ENCODE data around the gene RAB39A. TPM values are rescaled to one million over a fixed set of nuclear protein-coding genes. Genes with fewer than 3 reads are reported as not detected.
A peak's percentile ranks its signal among the peaks of the same experiment; 100 is the strongest.

Gene RAB39A
- total and polyA plus RNA-seq, 9 of the 15 experiments (the other 6 are each of a cell fraction or from before 2014, with no cell fraction given), result not detected

DNA sequence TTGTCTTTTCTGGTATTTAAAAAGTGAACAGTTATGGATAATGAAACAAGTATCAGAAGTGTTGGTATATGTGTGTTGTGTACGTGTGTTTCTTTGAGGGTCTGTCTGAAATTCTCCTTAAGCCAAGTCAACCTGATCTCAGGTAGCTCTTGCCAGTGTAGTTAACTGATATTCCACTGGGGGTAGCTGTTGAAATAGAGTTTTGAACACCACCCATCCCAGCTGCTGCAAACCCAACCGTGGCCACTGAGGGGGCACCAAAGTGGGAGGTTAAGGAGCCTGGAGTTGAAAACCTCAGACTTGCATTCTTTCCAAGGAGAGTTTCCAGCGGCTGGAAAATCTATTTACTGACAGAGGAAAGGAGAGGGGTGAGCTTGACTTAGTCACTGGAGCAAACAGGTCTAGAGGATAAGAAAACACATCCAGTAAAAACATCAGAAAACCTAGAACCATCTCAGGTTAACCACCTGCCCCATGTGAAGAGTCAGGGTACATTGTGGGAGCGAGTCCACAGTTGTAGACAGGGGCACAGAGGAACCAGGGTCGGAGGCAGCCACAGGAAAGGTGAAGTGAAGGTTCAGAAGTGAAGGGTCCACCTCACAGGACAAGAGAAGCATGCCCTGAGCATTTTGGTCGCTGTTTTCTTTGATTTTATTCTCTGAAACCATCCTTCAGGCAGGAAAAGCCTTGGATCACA, 71.7 kb downstream of the RAB39A start (continued):
- TF ChIP-seq PRMT5 (CRISPR knock-in tag; IDR thresholded peaks at IDR 0.05) (no peak), RAD21 (CRISPR knock-in tag; conservative IDR thresholded peaks at IDR 0.05 in 1 of 2, IDR thresholded peaks at IDR 0.05 in 1 of 2) (peak; percentile 60 to 81), BHLHE40 (IDR thresholded peaks at IDR 0.05; ENCODE audit: low read length) (no peak), HDAC2 (IDR thresholded peaks at IDR 0.05) (no peak), ZNF41 (CRISPR knock-in tag; conservative IDR thresholded peaks at IDR 0.05) (no peak), KDM2B (CRISPR knock-in tag; IDR thresholded peaks at IDR 0.05) (no peak), HNRNPL (IDR thresholded peaks at IDR 0.05; ENCODE audit: low read depth, low read length) (no peak), RBM22 (IDR thresholded peaks at IDR 0.05; ENCODE audit: low read depth, low read length, poor library complexity, severe bottlenecking) (no peak), ZSCAN32 (CRISPR knock-in tag; IDR thresholded peaks at IDR 0.05) (no peak), SMAD3 (CRISPR knock-in tag; conservative IDR thresholded peaks at IDR 0.05) (no peak), STAG1 (CRISPR knock-in tag; IDR thresholded peaks at IDR 0.05; ENCODE audit: borderline replicate concordance) (peak; percentile 30; the same call in 1 of the 2 replicates), ZNF507 (tag; conservative IDR thresholded peaks at IDR 0.05) (no peak), CC2D1A (IDR thresholded peaks at IDR 0.05) (peak; percentile 38; the same call in 1 of the 2 replicates), EP300 (IDR thresholded peaks at IDR 0.05; ENCODE audit: low read length) (no peak), CHD2 (IDR thresholded peaks at IDR 0.05; ENCODE audit: low read depth, low read length) (no peak), CBX2 (IDR thresholded peaks at IDR 0.05; ENCODE audit: insufficient read depth, low read length, poor library complexity, severe bottlenecking) (no peak), TSHZ1 (CRISPR knock-in tag; IDR thresholded peaks at IDR 0.05) (no peak), NFE2 (IDR thresholded peaks at IDR 0.05; ENCODE audit: low read depth) (no peak), HEY1 (CRISPR knock-in tag; IDR thresholded peaks at IDR 0.05; ENCODE audit: borderline replicate concordance) (no peak), KDM1A (IDR thresholded peaks at IDR 0.05) (no peak), KLF16 (IDR thresholded peaks at IDR 0.05) (0 out of 2 replicates have a peak, but pooled peaks have one; percentile 37)
- TF ChIP-seq, protein P1, sequence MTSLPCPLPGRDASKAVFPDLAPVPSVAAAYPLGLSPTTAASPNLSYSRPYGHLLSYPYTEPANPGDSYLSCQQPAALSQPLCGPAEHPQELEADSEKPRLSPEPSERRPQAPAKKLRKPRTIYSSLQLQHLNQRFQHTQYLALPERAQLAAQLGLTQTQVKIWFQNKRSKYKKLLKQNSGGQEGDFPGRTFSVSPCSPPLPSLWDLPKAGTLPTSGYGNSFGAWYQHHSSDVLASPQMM (CRISPR knock-in tag; IDR thresholded peaks at IDR 0.05), result no peak
- TF ChIP-seq, protein P2, sequence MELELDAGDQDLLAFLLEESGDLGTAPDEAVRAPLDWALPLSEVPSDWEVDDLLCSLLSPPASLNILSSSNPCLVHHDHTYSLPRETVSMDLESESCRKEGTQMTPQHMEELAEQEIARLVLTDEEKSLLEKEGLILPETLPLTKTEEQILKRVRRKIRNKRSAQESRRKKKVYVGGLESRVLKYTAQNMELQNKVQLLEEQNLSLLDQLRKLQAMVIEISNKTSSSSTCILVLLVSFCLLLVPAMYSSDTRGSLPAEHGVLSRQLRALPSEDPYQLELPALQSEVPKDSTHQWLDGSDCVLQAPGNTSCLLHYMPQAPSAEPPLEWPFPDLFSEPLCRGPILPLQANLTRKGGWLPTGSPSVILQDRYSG (tag; conservative IDR thresholded peaks at IDR 0.05; ENCODE audit: low read depth), result no peak
- TF ChIP-seq, protein P3, sequence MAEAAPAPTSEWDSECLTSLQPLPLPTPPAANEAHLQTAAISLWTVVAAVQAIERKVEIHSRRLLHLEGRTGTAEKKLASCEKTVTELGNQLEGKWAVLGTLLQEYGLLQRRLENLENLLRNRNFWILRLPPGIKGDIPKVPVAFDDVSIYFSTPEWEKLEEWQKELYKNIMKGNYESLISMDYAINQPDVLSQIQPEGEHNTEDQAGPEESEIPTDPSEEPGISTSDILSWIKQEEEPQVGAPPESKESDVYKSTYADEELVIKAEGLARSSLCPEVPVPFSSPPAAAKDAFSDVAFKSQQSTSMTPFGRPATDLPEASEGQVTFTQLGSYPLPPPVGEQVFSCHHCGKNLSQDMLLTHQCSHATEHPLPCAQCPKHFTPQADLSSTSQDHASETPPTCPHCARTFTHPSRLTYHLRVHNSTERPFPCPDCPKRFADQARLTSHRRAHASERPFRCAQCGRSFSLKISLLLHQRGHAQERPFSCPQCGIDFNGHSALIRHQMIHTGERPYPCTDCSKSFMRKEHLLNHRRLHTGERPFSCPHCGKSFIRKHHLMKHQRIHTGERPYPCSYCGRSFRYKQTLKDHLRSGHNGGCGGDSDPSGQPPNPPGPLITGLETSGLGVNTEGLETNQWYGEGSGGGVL (CRISPR knock-in tag; IDR thresholded peaks at IDR 0.05), result no peak
